ENCODE measurements around the gene METTL16. TPM values are rescaled to one million over a fixed set of nuclear protein-coding genes. Genes with fewer than 3 reads are reported as not detected.

Gene METTL16
- polyA plus RNA-seq, 1 donor (not counting 4 experiments of a cell fraction or from before 2014, with no cell fraction given), result 16.6 TPM

DNA sequence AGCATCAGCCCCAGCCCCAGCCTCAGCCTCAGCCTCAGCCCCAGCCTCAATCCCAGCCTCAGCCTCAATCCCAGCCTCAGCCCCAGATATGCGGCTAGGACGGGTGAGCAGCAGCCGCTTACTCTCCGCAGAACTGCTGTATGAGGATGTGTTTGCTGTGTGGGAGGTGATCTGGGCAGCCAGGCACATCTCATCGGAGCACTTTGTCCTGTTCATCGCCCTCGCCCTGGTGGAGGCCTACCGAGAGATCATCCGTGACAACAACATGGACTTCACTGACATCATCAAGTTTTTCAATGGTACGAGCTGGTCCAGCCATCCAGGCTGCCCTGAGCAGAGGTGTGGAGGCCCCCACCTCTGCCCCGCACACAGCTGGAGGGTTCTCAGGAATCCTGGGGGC, 132.8 kb downstream of the METTL16 start:
- Histone ChIP-seq H3K4me1 (ENCODE audit: control insufficient read depth, extremely low read depth, insufficient read depth, low read length) (peaks cover 5% of the 10 kb centered on the region), H3K9me3 (ENCODE audit: control insufficient read depth, low read depth, low read length) (no peaks in the 10 kb centered on the region), H3K36me3 (ENCODE audit: control insufficient read depth in 2 of 2, extremely low read depth in 1 of 2, insufficient read depth in 2 of 2, low read length in 2 of 2) (peaks cover 10 to 15% of the 10 kb centered on the region in 2 experiments), H3K79me2 (ENCODE audit: control insufficient read depth, insufficient read depth, low read length) (no peaks in the 10 kb centered on the region), H3K9ac (ENCODE audit: control insufficient read depth, extremely low read depth, insufficient read depth, low read length) (no peak overlapping the region), H2AFZ (ENCODE audit: control insufficient read depth, low read length) (no peak overlapping the region), H3K27ac (ENCODE audit: control insufficient read depth, insufficient read depth, low read length) (no peak overlapping the region), H3K4me3 (ENCODE audit: control insufficient read depth in 2 of 3, extremely low read depth in 1 of 3, insufficient read depth in 2 of 3, low read depth in 1 of 3, low read length in 3 of 3) (no peak overlapping the region), H3K4me2 (ENCODE audit: control insufficient read depth, extremely low read depth, insufficient read depth, low read depth, low read length) (no peak overlapping the region), H3K9me1 (ENCODE audit: control insufficient read depth, extremely low read depth, insufficient read depth, low read length) (no peaks in the 10 kb centered on the region), H3K27me3 (ENCODE audit: control insufficient read depth, extremely low read depth, insufficient read depth, low read length) (no peaks in the 10 kb centered on the region), H4K20me1 (ENCODE audit: control insufficient read depth, extremely low read depth, insufficient read depth, low read length) (no peaks in the 10 kb centered on the region)
- DNase-seq (ENCODE audit: low read depth, low spot score), result no peak
- FAIRE-seq, result no peak
- dilution Hi-C loops (cut with MboI; ENCODE audit: extremely low pct_ligation_motif_present, low sequenced_read_pairs), result no loop called here
- TF ChIP-seq EZH2 (IDR thresholded peaks at IDR 0.05; ENCODE audit: low read length), result no peak
- TF ChIP-seq, protein P1, sequence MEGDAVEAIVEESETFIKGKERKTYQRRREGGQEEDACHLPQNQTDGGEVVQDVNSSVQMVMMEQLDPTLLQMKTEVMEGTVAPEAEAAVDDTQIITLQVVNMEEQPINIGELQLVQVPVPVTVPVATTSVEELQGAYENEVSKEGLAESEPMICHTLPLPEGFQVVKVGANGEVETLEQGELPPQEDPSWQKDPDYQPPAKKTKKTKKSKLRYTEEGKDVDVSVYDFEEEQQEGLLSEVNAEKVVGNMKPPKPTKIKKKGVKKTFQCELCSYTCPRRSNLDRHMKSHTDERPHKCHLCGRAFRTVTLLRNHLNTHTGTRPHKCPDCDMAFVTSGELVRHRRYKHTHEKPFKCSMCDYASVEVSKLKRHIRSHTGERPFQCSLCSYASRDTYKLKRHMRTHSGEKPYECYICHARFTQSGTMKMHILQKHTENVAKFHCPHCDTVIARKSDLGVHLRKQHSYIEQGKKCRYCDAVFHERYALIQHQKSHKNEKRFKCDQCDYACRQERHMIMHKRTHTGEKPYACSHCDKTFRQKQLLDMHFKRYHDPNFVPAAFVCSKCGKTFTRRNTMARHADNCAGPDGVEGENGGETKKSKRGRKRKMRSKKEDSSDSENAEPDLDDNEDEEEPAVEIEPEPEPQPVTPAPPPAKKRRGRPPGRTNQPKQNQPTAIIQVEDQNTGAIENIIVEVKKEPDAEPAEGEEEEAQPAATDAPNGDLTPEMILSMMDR (optimal IDR thresholded peaks at IDR 0.05 in 1 of 3, IDR thresholded peaks at IDR 0.05 in 1 of 3, conservative IDR thresholded peaks at IDR 0.05 in 1 of 3; ENCODE audit: extremely low read depth in 1 of 3, insufficient read depth in 2 of 3, low read length in 3 of 3), result no peak

DNA sequence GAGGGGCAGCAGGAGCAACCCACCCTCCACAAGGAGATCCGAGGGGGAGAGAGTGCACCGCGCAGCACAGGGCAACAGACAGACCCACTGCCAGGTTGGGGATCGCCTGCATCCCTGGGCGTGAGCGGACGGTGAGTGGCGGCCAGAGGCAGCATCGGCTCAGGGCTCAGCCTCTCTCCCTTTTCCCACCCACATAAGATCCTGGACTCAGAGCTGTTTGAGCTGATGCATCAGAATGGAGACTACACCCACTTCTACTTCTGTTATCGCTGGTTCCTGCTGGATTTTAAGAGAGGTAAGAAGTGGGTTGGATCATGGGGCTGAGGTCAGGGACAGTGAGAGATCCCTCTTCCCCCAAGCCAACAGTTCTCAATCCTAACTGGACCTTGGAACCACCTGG, 134.0 kb downstream of the METTL16 start:
- Histone ChIP-seq H3K9ac (ENCODE audit: control insufficient read depth, extremely low read depth, insufficient read depth, low read length) (no peak overlapping the region), H3K4me1 (ENCODE audit: control insufficient read depth, extremely low read depth, insufficient read depth, low read length) (peaks cover 3% of the 10 kb centered on the region), H3K27ac (ENCODE audit: control insufficient read depth, insufficient read depth, low read length) (no peak overlapping the region), H3K4me2 (ENCODE audit: control insufficient read depth, extremely low read depth, insufficient read depth, low read depth, low read length) (no peak overlapping the region), H3K9me1 (ENCODE audit: control insufficient read depth, extremely low read depth, insufficient read depth, low read length) (no peaks in the 10 kb centered on the region), H3K4me3 (ENCODE audit: control insufficient read depth in 2 of 3, extremely low read depth in 1 of 3, insufficient read depth in 2 of 3, low read depth in 1 of 3, low read length in 3 of 3) (no peak overlapping the region), H2AFZ (ENCODE audit: control insufficient read depth, low read length) (no peak overlapping the region), H3K9me3 (ENCODE audit: control insufficient read depth, low read depth, low read length) (no peaks in the 10 kb centered on the region), H3K27me3 (ENCODE audit: control insufficient read depth, extremely low read depth, insufficient read depth, low read length) (no peaks in the 10 kb centered on the region), H4K20me1 (ENCODE audit: control insufficient read depth, extremely low read depth, insufficient read depth, low read length) (no peaks in the 10 kb centered on the region), H3K79me2 (ENCODE audit: control insufficient read depth, insufficient read depth, low read length) (no peaks in the 10 kb centered on the region), H3K36me3 (ENCODE audit: control insufficient read depth in 2 of 2, extremely low read depth in 1 of 2, insufficient read depth in 2 of 2, low read length in 2 of 2) (peaks cover 3 to 13% of the 10 kb centered on the region in 2 experiments)
- DNase-seq (ENCODE audit: low read depth, low spot score) (no peak), FAIRE-seq (no peak)
- dilution Hi-C loops (cut with MboI; ENCODE audit: extremely low pct_ligation_motif_present, low sequenced_read_pairs), result no loop called here
- TF ChIP-seq, protein P1 (optimal IDR thresholded peaks at IDR 0.05 in 1 of 3, IDR thresholded peaks at IDR 0.05 in 1 of 3, conservative IDR thresholded peaks at IDR 0.05 in 1 of 3; ENCODE audit: extremely low read depth in 1 of 3, insufficient read depth in 2 of 3, low read length in 3 of 3), result no peak
- no peak for TF ChIP-seq EZH2 (IDR thresholded peaks at IDR 0.05; ENCODE audit: low read length)
